Body of pancreas (tissue), 4 donors: ENCODE data around the gene ART4.

ENCODE experiments used
- CTCF ChIP-seq, 7 experiments: fragments of 450-650 bp in 4 of 7; fragments of 200-600 bp in 3 of 7; sonication (generic) in 3 of 7; IDR thresholded peaks; one replicate each; pipeline ENCODE4 v1.5.1; 2016 to 2019; ENCODE audit warnings: antibody characterized with exemption in 7 of 7
- POLR2A ChIP-seq, 3 donors: fragments of 450-650 bp; IDR thresholded peaks; one replicate each; pipeline ENCODE4 v1.6.1; 2016; ENCODE audit warnings: antibody characterized with exemption in 3 of 3, mild to moderate bottlenecking in 2 of 3

DNA sequence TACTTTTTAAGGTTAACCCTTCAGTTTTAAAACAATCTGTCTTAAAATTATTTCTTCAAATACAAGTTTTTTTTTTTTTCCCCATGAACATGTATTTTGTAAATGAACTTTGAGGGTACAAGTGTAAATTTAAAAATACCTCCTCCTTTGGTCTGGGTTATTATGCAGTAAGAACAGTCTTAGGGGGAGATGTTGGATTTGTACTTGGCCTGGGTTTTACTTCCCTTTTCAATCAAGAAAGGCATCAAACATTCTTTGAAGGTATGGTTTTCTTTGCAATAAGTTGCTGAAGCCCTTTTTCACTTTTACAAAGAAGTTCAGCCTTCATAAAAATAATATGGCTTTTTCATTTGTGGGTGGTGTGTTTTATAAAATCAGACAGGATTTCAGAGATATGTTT is 60.6 kb downstream of the ART4 start:
- TF ChIP-seq POLR2A (IDR thresholded peaks at IDR 0.05) (no peak), CTCF (IDR thresholded peaks at IDR 0.05) (no peak)
